SU-DHL-6 (cell line): ENCODE measurements around the gene SLC39A6.

Source experiments
- CTCF ChIP-seq: fragments of 200-600 bp; sonication (generic); IDR thresholded peaks from one replicate; pipeline ENCODE4 v1.5.1; 2017; ENCODE audit warnings: antibody characterized with exemption, mild to moderate bottlenecking, low read length, moderate library complexity; ENCODE audit not compliant: insufficient read depth, poor library complexity, severe bottlenecking
- EZH2phosphoT487 ChIP-seq: fragments of 200-600 bp; sonication (generic), shearing (Covaris generic); conservative IDR thresholded peaks from 2 replicates; pipeline ENCODE4 v1.6.1; 2018; ENCODE audit warnings: mild to moderate bottlenecking, antibody characterized with exemption, low read length, moderate library complexity, mixed read lengths

- TF ChIP-seq CTCF: no peak
- no peak for TF ChIP-seq EZH2phosphoT487
Observed at GRCh38 chr18:36176711-36177110, 47.6 kb upstream of the SLC39A6 start.
